ENCODE measurements around the gene LITAFD.

GRCh38 chr16:8848231-8848938 is 33.8 kb upstream of the LITAFD start:
- no peak for TF ChIP-seq EZH2 (IDR thresholded peaks at IDR 0.05; ENCODE audit: low read depth)
- TF ChIP-seq, protein P1, sequence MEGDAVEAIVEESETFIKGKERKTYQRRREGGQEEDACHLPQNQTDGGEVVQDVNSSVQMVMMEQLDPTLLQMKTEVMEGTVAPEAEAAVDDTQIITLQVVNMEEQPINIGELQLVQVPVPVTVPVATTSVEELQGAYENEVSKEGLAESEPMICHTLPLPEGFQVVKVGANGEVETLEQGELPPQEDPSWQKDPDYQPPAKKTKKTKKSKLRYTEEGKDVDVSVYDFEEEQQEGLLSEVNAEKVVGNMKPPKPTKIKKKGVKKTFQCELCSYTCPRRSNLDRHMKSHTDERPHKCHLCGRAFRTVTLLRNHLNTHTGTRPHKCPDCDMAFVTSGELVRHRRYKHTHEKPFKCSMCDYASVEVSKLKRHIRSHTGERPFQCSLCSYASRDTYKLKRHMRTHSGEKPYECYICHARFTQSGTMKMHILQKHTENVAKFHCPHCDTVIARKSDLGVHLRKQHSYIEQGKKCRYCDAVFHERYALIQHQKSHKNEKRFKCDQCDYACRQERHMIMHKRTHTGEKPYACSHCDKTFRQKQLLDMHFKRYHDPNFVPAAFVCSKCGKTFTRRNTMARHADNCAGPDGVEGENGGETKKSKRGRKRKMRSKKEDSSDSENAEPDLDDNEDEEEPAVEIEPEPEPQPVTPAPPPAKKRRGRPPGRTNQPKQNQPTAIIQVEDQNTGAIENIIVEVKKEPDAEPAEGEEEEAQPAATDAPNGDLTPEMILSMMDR (conservative IDR thresholded peaks at IDR 0.05), result no peak
